ENCODE measurements around the gene CHSY3.

- TF ChIP-seq POLR2AphosphoS5 (IDR thresholded peaks at IDR 0.05) = no peak
- TF ChIP-seq CTCF (IDR thresholded peaks at IDR 0.05; ENCODE audit: poor library complexity, severe bottlenecking) = no peak
These were observed 208.0 kb downstream of the CHSY3 start for GRCh38 chr5:130112246-130112645.

Data from neural cell (in vitro differentiated cells).